Epidermal melanocyte (primary cell): ENCODE measurements around the gene FAM47B.

Source experiments
- DNase-seq: peaks from one replicate; pipeline ENCODE4 v3.0.0; 2011; ENCODE audit warnings: low spot score; ENCODE audit not compliant: insufficient read length

FAM47B gene

DNA sequence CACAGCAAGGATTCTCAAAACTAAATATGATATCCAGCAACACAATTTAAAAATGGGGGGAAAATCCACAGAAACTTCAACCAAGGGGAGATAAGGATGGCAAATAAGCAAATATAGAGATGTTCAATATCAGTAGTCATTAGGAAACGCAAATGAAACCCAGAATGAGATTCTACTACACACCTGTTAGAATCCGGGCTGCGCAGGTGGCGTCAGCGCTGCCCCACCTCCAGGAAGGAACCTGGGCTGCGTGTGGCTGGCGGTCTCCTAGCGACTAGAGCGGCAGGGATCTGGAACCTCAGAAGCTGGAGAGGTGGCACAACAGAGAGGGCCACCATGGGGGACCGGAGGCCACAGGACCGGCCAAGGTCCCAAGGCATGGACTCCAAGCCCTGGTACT is at the start of gene FAM47B:
Gene FAM47B, plus strand, starts transcription at position 301 of the 400 bp plus-strand sequence. Its CDS starts 36 bp downstream, at position 337.
- no peak for DNase-seq

DNA sequence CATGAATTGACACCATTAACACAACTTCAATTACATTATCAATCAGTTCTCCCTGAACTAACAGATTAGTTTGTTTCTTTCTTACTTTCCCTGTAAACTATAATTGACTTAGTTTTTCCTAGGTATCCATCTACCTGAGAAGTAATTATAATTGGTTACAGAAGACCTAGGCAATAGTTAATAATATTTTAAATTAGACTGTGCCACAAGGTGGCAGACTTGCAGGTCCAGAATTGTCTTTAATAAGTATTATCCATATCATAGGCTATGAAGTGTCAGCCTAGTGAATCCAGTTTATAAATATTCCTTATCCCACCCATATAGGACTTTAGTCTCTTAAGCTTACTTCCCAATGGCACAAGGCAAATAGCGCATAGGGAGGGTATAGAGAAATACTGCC is 48.9 kb upstream of the FAM47B start:
- DNase-seq: no peak

- no peak for DNase-seq
Measured at GRCh38 chrX:34900691-34901090, 41.9 kb upstream of the FAM47B start.

- DNase-seq: no peak
Measured at GRCh38 chrX:34901761-34902160, 40.8 kb upstream of the FAM47B start.

DNA sequence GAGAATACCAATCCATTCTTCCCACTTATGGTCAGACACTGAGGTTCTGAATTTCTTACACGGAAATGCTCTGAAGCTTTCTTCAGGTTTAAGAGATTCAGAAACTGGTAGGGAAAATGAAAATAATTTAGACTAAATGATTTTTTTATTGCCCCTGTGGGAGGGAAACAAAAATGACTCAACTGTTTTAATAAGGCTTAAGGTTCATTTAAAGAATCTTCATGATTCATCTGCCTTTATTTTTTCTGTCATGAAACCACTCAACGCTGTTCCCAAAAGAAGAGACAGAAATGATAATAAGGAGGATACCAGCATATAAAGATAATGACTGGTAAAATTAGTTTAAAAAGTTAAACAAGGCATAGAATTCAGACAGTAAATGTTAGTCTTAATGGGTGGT is 39.3 kb upstream of the FAM47B start:
- DNase-seq: no peak

GRCh38 chrX:34909151-34909550 is 33.4 kb upstream of the FAM47B start:
- DNase-seq: no peak

DNA sequence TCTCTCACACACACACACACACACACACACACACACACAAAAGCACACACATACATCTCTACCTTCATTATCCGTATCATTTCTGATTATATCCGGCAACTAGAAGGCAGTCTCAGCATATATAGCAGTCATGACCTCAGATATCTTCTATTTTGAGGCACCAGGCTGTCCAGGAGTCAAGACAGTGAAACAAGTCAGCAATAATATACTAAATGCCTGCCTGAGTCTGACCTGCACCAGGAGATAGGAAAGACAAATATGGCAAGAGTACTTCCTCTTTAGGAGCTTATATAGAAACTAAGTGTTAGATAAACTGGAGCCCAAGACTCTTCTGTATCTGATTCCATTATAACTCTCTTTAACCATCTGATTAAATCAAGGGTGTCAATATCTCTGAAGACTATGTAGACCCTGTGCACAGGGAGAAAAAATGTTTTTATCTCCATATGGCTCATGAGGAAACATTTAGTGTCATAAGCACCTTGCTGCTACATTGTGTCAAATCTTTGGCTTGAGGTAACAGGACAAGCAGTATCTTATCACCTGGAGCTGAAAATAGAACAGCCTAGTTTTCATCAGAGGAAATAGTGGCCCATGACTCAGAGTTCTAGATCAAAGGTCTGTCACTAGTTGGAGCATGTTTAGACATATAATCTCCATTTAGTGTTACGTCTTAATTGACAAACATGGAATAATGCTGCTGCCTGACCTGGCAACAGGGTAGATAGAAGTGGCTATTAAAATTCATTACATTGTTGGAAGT is 27.0 kb upstream of the FAM47B start:
- DNase-seq: no peak

- no peak for DNase-seq
Measured at GRCh38 chrX:34917146-34917545, 25.4 kb upstream of the FAM47B start.

DNA sequence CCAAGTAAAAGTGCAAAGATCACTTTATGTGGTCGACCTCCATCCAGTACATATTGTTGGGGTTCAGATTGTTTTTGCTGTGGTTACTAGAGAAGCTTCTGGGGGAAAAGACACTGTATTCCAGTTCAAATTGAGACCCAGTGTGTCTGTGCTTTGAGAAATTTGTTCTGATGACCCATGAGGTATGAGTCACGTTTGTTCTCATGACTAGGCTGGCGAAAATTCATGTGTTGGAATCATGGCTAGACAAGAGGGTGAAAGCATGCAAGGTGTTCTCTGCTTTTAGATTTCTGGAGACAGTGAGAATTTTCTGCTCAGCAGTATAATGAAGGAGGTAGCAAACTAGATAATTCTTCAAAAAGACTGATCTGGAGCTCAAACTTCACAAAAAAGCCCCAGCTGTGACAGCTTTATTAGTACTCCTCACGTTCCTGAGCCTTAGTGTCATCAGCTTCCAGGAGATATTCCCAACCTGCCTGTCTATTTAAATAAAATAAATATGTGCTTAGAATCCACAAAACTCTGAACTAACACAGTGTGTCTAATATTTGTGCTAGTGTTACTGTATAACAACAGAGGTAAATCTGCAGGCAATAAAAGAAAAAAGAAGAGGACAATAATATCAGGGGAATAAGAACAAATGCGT is 24.4 kb upstream of the FAM47B start:
- no peak for DNase-seq

DNA sequence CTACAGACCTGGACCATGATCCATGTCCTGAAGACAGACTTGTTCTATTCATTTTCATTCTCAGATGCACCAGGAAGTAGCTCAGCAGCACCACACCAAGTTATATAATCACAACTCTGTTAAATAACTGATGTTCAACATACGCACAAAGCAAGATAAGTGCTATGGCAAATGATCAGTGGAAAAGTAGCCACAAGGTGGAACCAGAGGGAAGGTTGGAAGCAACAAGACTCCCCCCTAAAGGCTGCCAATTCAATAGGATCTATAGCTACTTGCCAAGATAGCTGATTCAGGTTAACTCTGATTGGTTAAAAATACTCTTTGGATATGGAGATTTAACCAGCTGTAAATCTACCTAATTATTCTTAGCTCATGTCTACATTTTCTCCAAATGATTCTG is 23.7 kb upstream of the FAM47B start:
- DNase-seq: peak; percentile 17

- DNase-seq: no peak
Measured at GRCh38 chrX:34927866-34928265, 14.7 kb upstream of the FAM47B start.

- DNase-seq: no peak
Measured at GRCh38 chrX:34943235-34943634, 639 bp downstream of the FAM47B start.

- DNase-seq: no peak
Measured at GRCh38 chrX:34956916-34957315, 14.3 kb downstream of the FAM47B start.

- DNase-seq: no peak
Measured at GRCh38 chrX:34961662-34962061, 19.1 kb downstream of the FAM47B start.

DNA sequence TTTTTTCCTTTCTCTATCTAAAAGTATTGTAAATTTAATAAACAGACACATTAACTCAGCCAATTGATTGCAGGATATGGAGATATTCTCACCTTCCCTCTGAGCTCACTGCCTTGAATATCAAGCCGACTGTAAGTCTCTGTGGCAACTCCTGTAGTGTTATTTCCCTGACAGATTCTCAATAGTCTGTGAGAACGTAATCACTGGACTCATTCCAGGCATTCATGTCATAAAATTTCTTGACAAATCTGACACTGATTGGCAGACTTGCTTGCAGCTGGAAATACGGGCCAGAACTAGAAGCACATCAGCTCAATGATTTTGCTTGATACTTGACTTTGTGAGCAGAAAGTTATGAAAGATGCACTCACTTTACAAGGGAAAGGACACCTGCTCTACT is 29.6 kb downstream of the FAM47B start:
- no peak for DNase-seq

DNA sequence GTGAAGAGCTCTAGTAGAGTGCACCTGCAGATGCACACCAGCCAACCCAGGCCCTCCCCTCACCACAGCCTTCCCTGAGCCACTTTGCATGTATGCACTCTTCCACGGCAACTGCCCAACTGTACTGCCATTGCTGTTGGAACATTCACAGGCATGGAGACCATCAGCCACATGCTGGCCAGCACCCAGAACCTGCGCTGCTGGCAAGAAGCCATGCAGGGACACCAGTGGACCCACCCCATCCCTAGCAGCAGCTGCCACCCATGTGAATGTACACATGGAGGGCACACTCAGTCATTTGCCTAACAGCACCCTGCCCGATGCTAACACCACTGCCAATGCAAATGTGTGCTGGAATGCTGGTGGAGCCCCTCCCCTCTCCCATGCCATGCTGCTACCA is 35.6 kb downstream of the FAM47B start:
- no peak for DNase-seq

DNA sequence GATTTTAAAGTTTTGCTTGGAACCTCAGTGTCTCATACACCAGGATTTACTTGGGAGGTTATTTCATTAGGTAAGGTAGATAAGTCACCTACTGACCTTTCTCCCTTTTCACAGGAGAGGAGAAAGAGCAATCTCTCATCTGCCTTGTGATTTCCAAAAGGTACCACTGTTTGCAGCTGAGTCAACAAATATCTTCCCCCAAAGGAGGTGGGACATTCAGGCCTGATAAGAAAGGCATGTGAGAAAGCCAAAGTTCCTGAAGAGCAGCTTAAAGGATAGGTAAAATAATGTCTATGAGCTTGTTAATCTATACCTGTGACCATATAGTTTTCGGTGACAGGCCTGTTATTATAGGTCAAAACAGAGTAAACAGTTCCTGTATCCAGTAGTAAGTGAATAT is 45.0 kb downstream of the FAM47B start:
- no peak for DNase-seq
